SK-N-SH (cell line): Measurements from ENCODE around the gene EXOC1.

Experiments used
- CHD2 ChIP-seq: fragments of 150-350 bp; IDR thresholded peaks from 2 replicates; pipeline ENCODE4 v1.6.1; 2018; ENCODE audit warnings: low read length; ENCODE audit not compliant: partially characterized antibody
- FOXM1 ChIP-seq: IDR thresholded peaks from 2 replicates; pipeline ENCODE4 v1.4.0; 2012; ENCODE audit warnings: low read depth, mild to moderate bottlenecking
- MXI1 ChIP-seq: IDR thresholded peaks from 2 replicates; pipeline ENCODE4 v1.6.1; 2012; ENCODE audit warnings: mild to moderate bottlenecking, low read depth, low read length, improper control_type of control experiment
- POLR2AphosphoS5 ChIP-seq: IDR thresholded peaks from 2 replicates; pipeline ENCODE4 v1.6.1; 2012; ENCODE audit warnings: low read depth, low read length
- RAD21 ChIP-seq: IDR thresholded peaks from 2 replicates; pipeline ENCODE4 v1.6.1; 2012; ENCODE audit warnings: mild to moderate bottlenecking, low read length
- RCOR1 ChIP-seq: fragments of 150-350 bp; IDR thresholded peaks from 2 replicates; pipeline ENCODE4 v1.6.1; 2017; ENCODE audit warnings: antibody characterized with exemption, low read length
- TCF12 ChIP-seq: IDR thresholded peaks from 2 replicates; pipeline ENCODE4 v1.4.0; 2012
- YY1 ChIP-seq: IDR thresholded peaks from 2 replicates; pipeline ENCODE4 v1.4.0; 2012; ENCODE audit warnings: low read depth, mild to moderate bottlenecking
- TF ChIP-seq, protein P1 (sequence below): fragments of 200-600 bp; sonication (generic); IDR thresholded peaks from 2 replicates; pipeline ENCODE4 v1.6.1; 2017; ENCODE audit warnings: antibody characterized with exemption, mild to moderate bottlenecking, moderate library complexity
- TF ChIP-seq, protein P2 (sequence below): IDR thresholded peaks from 2 replicates; pipeline ENCODE4; 2012
- TF ChIP-seq, protein P3 (sequence below): fragments of 150-350 bp; IDR thresholded peaks from 2 replicates; pipeline ENCODE4 v1.6.1; 2017; ENCODE audit warnings: antibody characterized with exemption, low read length, low read depth, borderline replicate concordance
- TF ChIP-seq, protein P4 (sequence below): IDR thresholded peaks from 2 replicates; pipeline ENCODE4 v1.4.0; 2012; ENCODE audit warnings: low read depth, borderline replicate concordance

DNA sequence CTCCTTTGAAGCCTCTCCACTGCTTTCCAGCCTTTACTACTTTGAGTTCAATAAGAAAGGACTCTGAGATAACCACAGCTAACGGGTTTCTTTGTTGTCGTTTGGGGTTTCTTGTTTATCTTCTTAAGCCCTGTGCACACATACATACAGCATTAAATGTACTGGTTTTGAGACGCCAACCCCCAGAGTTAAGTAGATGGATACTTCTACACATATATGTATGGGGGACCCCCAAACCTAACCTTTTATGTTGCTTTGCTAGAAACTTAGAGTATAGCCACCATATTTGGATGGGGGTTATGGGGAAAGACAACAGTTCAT, 96.0 kb downstream of the EXOC1 start:
- TF ChIP-seq FOXM1, result no peak
- no peak for TF ChIP-seq RCOR1
- TF ChIP-seq, protein P1, sequence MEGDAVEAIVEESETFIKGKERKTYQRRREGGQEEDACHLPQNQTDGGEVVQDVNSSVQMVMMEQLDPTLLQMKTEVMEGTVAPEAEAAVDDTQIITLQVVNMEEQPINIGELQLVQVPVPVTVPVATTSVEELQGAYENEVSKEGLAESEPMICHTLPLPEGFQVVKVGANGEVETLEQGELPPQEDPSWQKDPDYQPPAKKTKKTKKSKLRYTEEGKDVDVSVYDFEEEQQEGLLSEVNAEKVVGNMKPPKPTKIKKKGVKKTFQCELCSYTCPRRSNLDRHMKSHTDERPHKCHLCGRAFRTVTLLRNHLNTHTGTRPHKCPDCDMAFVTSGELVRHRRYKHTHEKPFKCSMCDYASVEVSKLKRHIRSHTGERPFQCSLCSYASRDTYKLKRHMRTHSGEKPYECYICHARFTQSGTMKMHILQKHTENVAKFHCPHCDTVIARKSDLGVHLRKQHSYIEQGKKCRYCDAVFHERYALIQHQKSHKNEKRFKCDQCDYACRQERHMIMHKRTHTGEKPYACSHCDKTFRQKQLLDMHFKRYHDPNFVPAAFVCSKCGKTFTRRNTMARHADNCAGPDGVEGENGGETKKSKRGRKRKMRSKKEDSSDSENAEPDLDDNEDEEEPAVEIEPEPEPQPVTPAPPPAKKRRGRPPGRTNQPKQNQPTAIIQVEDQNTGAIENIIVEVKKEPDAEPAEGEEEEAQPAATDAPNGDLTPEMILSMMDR, result no peak
- TF ChIP-seq CHD2, result no peak
- TF ChIP-seq TCF12, result no peak
- TF ChIP-seq, protein P2, sequence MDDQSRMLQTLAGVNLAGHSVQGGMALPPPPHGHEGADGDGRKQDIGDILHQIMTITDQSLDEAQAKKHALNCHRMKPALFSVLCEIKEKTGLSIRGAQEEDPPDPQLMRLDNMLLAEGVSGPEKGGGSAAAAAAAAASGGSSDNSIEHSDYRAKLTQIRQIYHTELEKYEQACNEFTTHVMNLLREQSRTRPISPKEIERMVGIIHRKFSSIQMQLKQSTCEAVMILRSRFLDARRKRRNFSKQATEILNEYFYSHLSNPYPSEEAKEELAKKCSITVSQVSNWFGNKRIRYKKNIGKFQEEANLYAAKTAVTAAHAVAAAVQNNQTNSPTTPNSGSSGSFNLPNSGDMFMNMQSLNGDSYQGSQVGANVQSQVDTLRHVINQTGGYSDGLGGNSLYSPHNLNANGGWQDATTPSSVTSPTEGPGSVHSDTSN, result no peak
- TF ChIP-seq, protein P3, sequence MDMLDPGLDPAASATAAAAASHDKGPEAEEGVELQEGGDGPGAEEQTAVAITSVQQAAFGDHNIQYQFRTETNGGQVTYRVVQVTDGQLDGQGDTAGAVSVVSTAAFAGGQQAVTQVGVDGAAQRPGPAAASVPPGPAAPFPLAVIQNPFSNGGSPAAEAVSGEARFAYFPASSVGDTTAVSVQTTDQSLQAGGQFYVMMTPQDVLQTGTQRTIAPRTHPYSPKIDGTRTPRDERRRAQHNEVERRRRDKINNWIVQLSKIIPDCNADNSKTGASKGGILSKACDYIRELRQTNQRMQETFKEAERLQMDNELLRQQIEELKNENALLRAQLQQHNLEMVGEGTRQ, result no peak
- TF ChIP-seq, protein P4, sequence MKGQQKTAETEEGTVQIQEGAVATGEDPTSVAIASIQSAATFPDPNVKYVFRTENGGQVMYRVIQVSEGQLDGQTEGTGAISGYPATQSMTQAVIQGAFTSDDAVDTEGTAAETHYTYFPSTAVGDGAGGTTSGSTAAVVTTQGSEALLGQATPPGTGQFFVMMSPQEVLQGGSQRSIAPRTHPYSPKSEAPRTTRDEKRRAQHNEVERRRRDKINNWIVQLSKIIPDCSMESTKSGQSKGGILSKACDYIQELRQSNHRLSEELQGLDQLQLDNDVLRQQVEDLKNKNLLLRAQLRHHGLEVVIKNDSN, result no peak
- TF ChIP-seq POLR2AphosphoS5, result no peak
- TF ChIP-seq MXI1, result no peak
- TF ChIP-seq YY1, result 0 out of 2 replicates have a peak, but pooled peaks have one; percentile 5
- no peak for TF ChIP-seq RAD21
